Gastroesophageal sphincter (tissue), 4 donors: ENCODE results near the gene UGT1A10. TPM values are rescaled to one million over a fixed set of nuclear protein-coding genes. Genes with fewer than 3 reads are reported as not detected.
"Not testable (repeated sequence)": the region's sequence is repeated elsewhere in the genome, so short reads cannot be mapped to it uniquely, and the experiment has no call there.

ENCODE experiments used
- ATAC-seq: fragments of 150-250 bp; one replicate; pipeline ENCODE4 v1.9.1; 2016; ENCODE audit warnings: mild to moderate bottlenecking, moderate library complexity
- H3K27ac ChIP-seq, 4 donors: fragments of 200-600 bp; sonication (generic) in 3 of 4; 1 replicate in 3 of 4; 2 replicates in 1 of 4; pipeline ENCODE4 v1.5.1; 2016 to 2019
- H3K27me3 ChIP-seq: fragments of 200-600 bp; sonication (generic); one replicate; pipeline ENCODE4 v1.5.1; 2019
- H3K36me3 ChIP-seq, 2 donors: fragments of 200-600 bp; sonication (generic); one replicate each; pipeline ENCODE4 v1.5.1; 2019; ENCODE audit warnings: control low read depth in 1 of 2
- H3K4me1 ChIP-seq, 3 donors: fragments of 200-600 bp; sonication (generic); 1 replicate in 2 of 3; 2 replicates in 1 of 3; pipeline ENCODE4 v1.5.1; 2016 to 2019; ENCODE audit warnings: control low read depth in 2 of 3
- H3K4me3 ChIP-seq, 2 donors: fragments of 200-600 bp; sonication (generic); one replicate each; pipeline ENCODE4 v1.5.1; 2019; ENCODE audit warnings: mild to moderate bottlenecking in 1 of 2, moderate library complexity in 1 of 2
- H3K9me3 ChIP-seq, 3 donors: fragments of 200-600 bp; sonication (generic); one replicate each; pipeline ENCODE4 v1.5.1; 2017 to 2019; ENCODE audit warnings: control low read depth in 2 of 3
- CTCF ChIP-seq, 4 experiments: fragments of 200-600 bp in 2 of 4; fragments of 450-650 bp in 2 of 4; sonication (generic) in 1 of 4; IDR thresholded peaks; one replicate each; pipeline ENCODE4 v1.5.1; 2017 to 2019; ENCODE audit warnings: antibody characterized with exemption in 4 of 4, mild to moderate bottlenecking in 2 of 4, moderate library complexity in 2 of 4
- EP300 ChIP-seq: sonication (generic); formaldehyde crosslinking; IDR thresholded peaks from one replicate; pipeline ENCODE4 v1.6.1; 2017; ENCODE audit warnings: antibody characterized with exemption, mild to moderate bottlenecking
- POLR2A ChIP-seq, 2 donors: fragments of 450-650 bp; IDR thresholded peaks; one replicate each; pipeline ENCODE4 v1.6.1; 2017; ENCODE audit warnings: antibody characterized with exemption in 2 of 2, mild to moderate bottlenecking in 2 of 2, moderate library complexity in 1 of 2
- POLR2AphosphoS5 ChIP-seq: sonication (generic); formaldehyde crosslinking; IDR thresholded peaks from one replicate; pipeline ENCODE4 v1.6.1; 2017; ENCODE audit warnings: antibody characterized with exemption
- WGBS, 2 donors: methylation state at CpG; one replicate each; pipeline ENCODE4 v1.1.5; 2018; ENCODE audit warnings: low coverage in 1 of 2; 5-methylcytosine and 5-hydroxymethylcytosine counted together
- total RNA-seq, 4 donors: library from RNA; depleted of rRNA; stranded (reverse); fragments of >200 nt; gene quantifications; one replicate each; pipeline ENCODE4 v1.1.0, GENCODE V29; 2016

UGT1A10 gene
- total RNA-seq = 1 to 10 TPM in 1 of 4 donors, under 1 TPM in 1, not detected in 2; 0.16 to 1.0 TPM

GRCh38 chr2:233636306-233636705, at the start of gene UGT1A10:
TSS of gene UGT1A10 (plus strand) at chr2:233636448. CDS start at chr2:233636523, 75 bp downstream.
- peaks cover 0 to 15% (median 0%) of the 10 kb centered on the region in 3 donors for H3K9me3 ChIP-seq
- ATAC-seq, H3K4me1 ChIP-seq, H3K27me3 ChIP-seq, H3K36me3 ChIP-seq, H3K4me3 ChIP-seq, H3K27ac ChIP-seq: not testable (repeated sequence)
- WGBS, 2 donors = 72 to 79% methylated on average over 3 to 7 of the region's 10 CpGs

GRCh38 chr2:233588400-233588799, 47.8 kb upstream of the UGT1A10 start:
- TF ChIP-seq POLR2A (IDR thresholded peaks at IDR 0.05) (no peak), EP300 (no peak), POLR2AphosphoS5 (no peak), CTCF (IDR thresholded peaks at IDR 0.05) (no peak)
- no peaks in the 10 kb centered on the region for H3K4me1 ChIP-seq
- peaks cover 27% of the 10 kb centered on the region for H3K27me3 ChIP-seq
- no peaks in the 10 kb centered on the region for H3K9me3 ChIP-seq
- no peak for ATAC-seq
- 83 to 100% methylated on average over 2 of the region's 2 CpGs for WGBS, 2 donors
- no peaks in the 10 kb centered on the region for H3K36me3 ChIP-seq
- H3K27ac ChIP-seq = no peak overlapping the region
- H3K4me3 ChIP-seq = no peak overlapping the region

- H3K9me3 ChIP-seq, H3K27ac ChIP-seq, H3K4me3 ChIP-seq, H3K4me1 ChIP-seq, H3K36me3 ChIP-seq, ATAC-seq: not testable (repeated sequence)
- WGBS, 2 donors = 91% methylated on average over 1 of the region's 1 CpG; no CpG with 5 or more reads in 1 of the 2 donors
- H3K27me3 ChIP-seq = peaks cover 12% of the 10 kb centered on the region
Measured at GRCh38 chr2:233592706-233593105, 43.5 kb upstream of the UGT1A10 start.

GRCh38 chr2:233593201-233593600, 43.0 kb upstream of the UGT1A10 start:
- Histone ChIP-seq H3K4me1 (no peaks in the 10 kb centered on the region), H3K9me3 (no peaks in the 10 kb centered on the region), H3K4me3 (no peak overlapping the region), H3K36me3 (no peaks in the 10 kb centered on the region), H3K27ac (no peak overlapping the region), H3K27me3 (peaks cover 12% of the 10 kb centered on the region)
- TF ChIP-seq EP300 = no peak
- TF ChIP-seq CTCF (IDR thresholded peaks at IDR 0.05) = no peak
- TF ChIP-seq POLR2AphosphoS5 = no peak
- no peak for TF ChIP-seq POLR2A (IDR thresholded peaks at IDR 0.05)
- WGBS, 2 donors = 78 to 81% methylated on average over 6 to 7 of the region's 8 CpGs
- ATAC-seq = no peak

GRCh38 chr2:233597522-233597921, 38.7 kb upstream of the UGT1A10 start:
- WGBS, 2 donors = 43 to 71% methylated on average over 1 of the region's 1 CpG
- Histone ChIP-seq H3K9me3 (no peaks in the 10 kb centered on the region), H3K4me3 (no peak overlapping the region), H3K36me3 (no peaks in the 10 kb centered on the region), H3K27me3 (no peaks in the 10 kb centered on the region), H3K27ac (no peak overlapping the region), H3K4me1 (no peaks in the 10 kb centered on the region)
- no peak for ATAC-seq
- TF ChIP-seq CTCF (IDR thresholded peaks at IDR 0.05) (no peak), POLR2AphosphoS5 (no peak), EP300 (no peak), POLR2A (IDR thresholded peaks at IDR 0.05) (no peak)

- no peak overlapping the region for H3K4me3 ChIP-seq
- no peaks in the 10 kb centered on the region for H3K4me1 ChIP-seq
- no peak for ATAC-seq
- TF ChIP-seq EP300 (no peak), POLR2AphosphoS5 (no peak), POLR2A (IDR thresholded peaks at IDR 0.05) (no peak), CTCF (IDR thresholded peaks at IDR 0.05) (no peak)
- H3K27ac ChIP-seq = no peak overlapping the region
- no peaks in the 10 kb centered on the region for H3K9me3 ChIP-seq
- H3K27me3 ChIP-seq = no peaks in the 10 kb centered on the region
- H3K36me3 ChIP-seq = no peaks in the 10 kb centered on the region
- 76% methylated on average over 3 of the region's 3 CpGs for WGBS, 2 donors
Measured at GRCh38 chr2:233598952-233599351, 37.3 kb upstream of the UGT1A10 start.
